ENCODE results near the gene SS18L1.

Gene SS18L1

GRCh38 chr20:62128502-62128901, 15.1 kb upstream of the SS18L1 start:
- H3K56ac ChIP-seq (ENCODE audit: low read length): no peak overlapping the region
- H2AK5ac ChIP-seq (ENCODE audit: low read length): no peak overlapping the region
- H3K23ac ChIP-seq (ENCODE audit: low read length): no peak overlapping the region
- H3K4me3 ChIP-seq (ENCODE audit: low read length): no peak overlapping the region
- no CpG with 5 or more reads among the region's 6 CpGs for WGBS (ENCODE audit: extremely low coverage, insufficient coverage, low lambda C conversion rate)
- no peak overlapping the region for H4K5ac ChIP-seq (ENCODE audit: low read length)
- no peak overlapping the region for H4K8ac ChIP-seq (ENCODE audit: low read depth, low read length)
- no peak overlapping the region for H3K27ac ChIP-seq (ENCODE audit: low read depth, low read length)
- H2BK120ac ChIP-seq (ENCODE audit: low read depth, low read length): no peak overlapping the region
- no peak overlapping the region for H3K4me2 ChIP-seq (ENCODE audit: low read length)
- no peak overlapping the region for H2BK15ac ChIP-seq (replicated peaks; ENCODE audit: low read depth)
- H3K79me2 ChIP-seq (ENCODE audit: control insufficient read depth, insufficient read depth, low read length): peaks cover 17% of the 10 kb centered on the region
- peaks cover 3% of the 10 kb centered on the region for H3K4me1 ChIP-seq (ENCODE audit: control insufficient read depth, low read depth, low read length)
- no peak overlapping the region for H3K18ac ChIP-seq (ENCODE audit: low read length)
- H3K9ac ChIP-seq (ENCODE audit: low read length): no peak overlapping the region
- H3K4ac ChIP-seq (ENCODE audit: low read depth, low read length): no peak overlapping the region
- no peak overlapping the region for H2BK5ac ChIP-seq (ENCODE audit: low read length)
- H3K27me3 ChIP-seq (ENCODE audit: insufficient read depth, low read length, poor library complexity): no peaks in the 10 kb centered on the region
- peaks cover 26% of the 10 kb centered on the region for H3K79me1 ChIP-seq (ENCODE audit: low read length)
- peaks cover 35% of the 10 kb centered on the region for H3K36me3 ChIP-seq (ENCODE audit: control insufficient read depth, insufficient read depth, low read length)
- DNase-seq: no peak

- H3K18ac ChIP-seq (ENCODE audit: low read length): no peak overlapping the region
- H4K8ac ChIP-seq (ENCODE audit: low read depth, low read length): no peak overlapping the region
- H3K79me2 ChIP-seq (ENCODE audit: control insufficient read depth, insufficient read depth, low read length): peaks cover 5% of the 10 kb centered on the region
- H2BK5ac ChIP-seq (ENCODE audit: low read length): no peak overlapping the region
- H3K27me3 ChIP-seq (ENCODE audit: insufficient read depth, low read length, poor library complexity): no peaks in the 10 kb centered on the region
- H2BK15ac ChIP-seq (replicated peaks; ENCODE audit: low read depth): no peak overlapping the region
- no peak overlapping the region for H3K4ac ChIP-seq (ENCODE audit: low read depth, low read length)
- H3K4me1 ChIP-seq (ENCODE audit: control insufficient read depth, low read depth, low read length): no peaks in the 10 kb centered on the region
- H4K5ac ChIP-seq (ENCODE audit: low read length): no peak overlapping the region
- no peak for DNase-seq
- no CpG with 5 or more reads among the region's 20 CpGs for WGBS (ENCODE audit: extremely low coverage, insufficient coverage, low lambda C conversion rate)
- H2BK120ac ChIP-seq (ENCODE audit: low read depth, low read length): no peak overlapping the region
- peaks cover 37% of the 10 kb centered on the region for H3K36me3 ChIP-seq (ENCODE audit: control insufficient read depth, insufficient read depth, low read length)
- H3K23ac ChIP-seq (ENCODE audit: low read length): no peak overlapping the region
- peaks cover 14% of the 10 kb centered on the region for H3K79me1 ChIP-seq (ENCODE audit: low read length)
- H3K4me2 ChIP-seq (ENCODE audit: low read length): no peak overlapping the region
- no peak overlapping the region for H3K56ac ChIP-seq (ENCODE audit: low read length)
- H3K27ac ChIP-seq (ENCODE audit: low read depth, low read length): no peak overlapping the region
- H2AK5ac ChIP-seq (ENCODE audit: low read length): no peak overlapping the region
- H3K4me3 ChIP-seq (ENCODE audit: low read length): no peak overlapping the region
- no peak overlapping the region for H3K9ac ChIP-seq (ENCODE audit: low read length)
These were observed 13.6 kb upstream of the SS18L1 start for GRCh38 chr20:62129731-62130531.

GRCh38 chr20:62131560-62132320, 11.8 kb upstream of the SS18L1 start:
- H3K4me2 ChIP-seq (ENCODE audit: low read length): no peak overlapping the region

GRCh38 chr20:62132421-62132820, 11.1 kb upstream of the SS18L1 start:
- H3K18ac ChIP-seq (ENCODE audit: low read length): no peak overlapping the region
- H3K4me1 ChIP-seq (ENCODE audit: control insufficient read depth, low read depth, low read length): no peaks in the 10 kb centered on the region
- no peak overlapping the region for H2BK15ac ChIP-seq (replicated peaks; ENCODE audit: low read depth)
- H3K4ac ChIP-seq (ENCODE audit: low read depth, low read length): no peak overlapping the region
- peaks cover 5% of the 10 kb centered on the region for H3K79me1 ChIP-seq (ENCODE audit: low read length)
- no peak overlapping the region for H3K23ac ChIP-seq (ENCODE audit: low read length)
- no peak overlapping the region for H4K5ac ChIP-seq (ENCODE audit: low read length)
- H3K9ac ChIP-seq (ENCODE audit: low read length): no peak overlapping the region
- H3K27me3 ChIP-seq (ENCODE audit: insufficient read depth, low read length, poor library complexity): no peaks in the 10 kb centered on the region
- no CpG with 5 or more reads among the region's 7 CpGs for WGBS (ENCODE audit: extremely low coverage, insufficient coverage, low lambda C conversion rate)
- DNase-seq: no peak
- H3K56ac ChIP-seq (ENCODE audit: low read length): no peak overlapping the region
- H3K4me2 ChIP-seq (ENCODE audit: low read length): no peak overlapping the region
- no peaks in the 10 kb centered on the region for H3K79me2 ChIP-seq (ENCODE audit: control insufficient read depth, insufficient read depth, low read length)
- no peak overlapping the region for H3K27ac ChIP-seq (ENCODE audit: low read depth, low read length)
- peaks cover 38% of the 10 kb centered on the region for H3K36me3 ChIP-seq (ENCODE audit: control insufficient read depth, insufficient read depth, low read length)
- H2BK120ac ChIP-seq (ENCODE audit: low read depth, low read length): no peak overlapping the region
- no peak overlapping the region for H4K8ac ChIP-seq (ENCODE audit: low read depth, low read length)
- no peak overlapping the region for H3K4me3 ChIP-seq (ENCODE audit: low read length)
- H2AK5ac ChIP-seq (ENCODE audit: low read length): no peak overlapping the region
- no peak overlapping the region for H2BK5ac ChIP-seq (ENCODE audit: low read length)

More at GRCh38 chr20:62131560-62132320, 11.8 kb upstream of the SS18L1 start:
- Histone ChIP-seq H2BK15ac (replicated peaks; ENCODE audit: low read depth) (no peak overlapping the region), H3K18ac (ENCODE audit: low read length) (no peak overlapping the region), H3K27me3 (ENCODE audit: insufficient read depth, low read length, poor library complexity) (no peaks in the 10 kb centered on the region), H3K4me1 (ENCODE audit: control insufficient read depth, low read depth, low read length) (no peaks in the 10 kb centered on the region), H2BK120ac (ENCODE audit: low read depth, low read length) (no peak overlapping the region), H3K23ac (ENCODE audit: low read length) (no peak overlapping the region), H3K56ac (ENCODE audit: low read length) (no peak overlapping the region), H3K4ac (ENCODE audit: low read depth, low read length) (no peak overlapping the region), H4K8ac (ENCODE audit: low read depth, low read length) (no peak overlapping the region), H3K4me3 (ENCODE audit: low read length) (no peak overlapping the region), H4K5ac (ENCODE audit: low read length) (no peak overlapping the region), H2BK5ac (ENCODE audit: low read length) (no peak overlapping the region), H3K27ac (ENCODE audit: low read depth, low read length) (no peak overlapping the region), H3K9ac (ENCODE audit: low read length) (no peak overlapping the region), H3K79me1 (ENCODE audit: low read length) (peaks cover 6% of the 10 kb centered on the region), H3K36me3 (ENCODE audit: control insufficient read depth, insufficient read depth, low read length) (peaks cover 36% of the 10 kb centered on the region), H2AK5ac (ENCODE audit: low read length) (no peak overlapping the region), H3K79me2 (ENCODE audit: control insufficient read depth, insufficient read depth, low read length) (no peaks in the 10 kb centered on the region)
- DNase-seq: no peak
- WGBS (ENCODE audit: extremely low coverage, insufficient coverage, low lambda C conversion rate): no CpG with 5 or more reads among the region's 25 CpGs

- Histone ChIP-seq H2BK15ac (replicated peaks; ENCODE audit: low read depth) (no peak overlapping the region), H3K79me2 (ENCODE audit: control insufficient read depth, insufficient read depth, low read length) (no peaks in the 10 kb centered on the region), H3K4ac (ENCODE audit: low read depth, low read length) (no peak overlapping the region), H4K5ac (ENCODE audit: low read length) (no peak overlapping the region), H3K4me2 (ENCODE audit: low read length) (no peak overlapping the region), H3K18ac (ENCODE audit: low read length) (no peak overlapping the region), H3K27me3 (ENCODE audit: insufficient read depth, low read length, poor library complexity) (no peaks in the 10 kb centered on the region), H3K79me1 (ENCODE audit: low read length) (peaks cover 4% of the 10 kb centered on the region), H3K23ac (ENCODE audit: low read length) (no peak overlapping the region), H3K4me3 (ENCODE audit: low read length) (no peak overlapping the region), H3K9ac (ENCODE audit: low read length) (no peak overlapping the region), H3K36me3 (ENCODE audit: control insufficient read depth, insufficient read depth, low read length) (peaks cover 37% of the 10 kb centered on the region), H3K27ac (ENCODE audit: low read depth, low read length) (no peak overlapping the region), H4K8ac (ENCODE audit: low read depth, low read length) (no peak overlapping the region), H2BK120ac (ENCODE audit: low read depth, low read length) (no peak overlapping the region), H2BK5ac (ENCODE audit: low read length) (no peak overlapping the region), H3K56ac (ENCODE audit: low read length) (no peak overlapping the region), H2AK5ac (ENCODE audit: low read length) (no peak overlapping the region), H3K4me1 (ENCODE audit: control insufficient read depth, low read depth, low read length) (no peaks in the 10 kb centered on the region)
- no CpG with 5 or more reads among the region's 29 CpGs for WGBS (ENCODE audit: extremely low coverage, insufficient coverage, low lambda C conversion rate)
- DNase-seq: no peak
These were observed 10.3 kb upstream of the SS18L1 start for GRCh38 chr20:62133051-62133845.

Data from mesendoderm (in vitro differentiated cells).